K562 (cell line): ENCODE measurements around the gene PPM1N. TPM values are rescaled to one million over a fixed set of nuclear protein-coding genes. Genes with fewer than 3 reads are reported as not detected.

Source experiments
- BHLHE40 ChIP-seq: IDR thresholded peaks from 2 replicates; pipeline ENCODE4 v1.6.1; 2011; ENCODE audit warnings: low read length, improper control_type of control experiment
- CREM ChIP-seq: IDR thresholded peaks from 2 replicates; pipeline ENCODE4 v1.6.1; 2014; ENCODE audit warnings: antibody characterized with exemption, low read depth
- JUND ChIP-seq, 2 experiments: IDR thresholded peaks; 2 replicates in 1 of 2; 3 replicates in 1 of 2; pipeline ENCODE4 v1.6.1; 2011; ENCODE audit warnings: borderline replicate concordance in 2 of 2, low read depth in 2 of 2, low read length in 2 of 2, improper control_type of control experiment in 1 of 2, missing biosample characterization in 1 of 2, missing genetic modification characterization in 1 of 2, missing genetic modification reagents in 1 of 2
- KLF10 ChIP-seq: fragments of 250-450 bp; sonication (Bioruptor Pico); IDR thresholded peaks from 2 replicates; pipeline ENCODE4 v1.6.1; 2021; ENCODE audit warnings: matching md5 sums
- KLF16 ChIP-seq: IDR thresholded peaks from 2 replicates; pipeline ENCODE4 v1.6.1; 2016; ENCODE audit warnings: antibody characterized with exemption
- LCOR ChIP-seq: sonication (generic); formaldehyde crosslinking; IDR thresholded peaks from 2 replicates; pipeline ENCODE4 v1.8.0; 2022; ENCODE audit warnings: mild to moderate bottlenecking, missing genetic modification reagents
- MECOM ChIP-seq: fragments of 250-450 bp; sonication (Bioruptor Pico); IDR thresholded peaks from 2 replicates; pipeline ENCODE4 v1.8.0; 2022; ENCODE audit warnings: inconsistent platforms
- MLX ChIP-seq, 2 experiments: fragments of 450-650 bp in 1 of 2; sonication (generic) in 1 of 2; formaldehyde crosslinking; conservative IDR thresholded peaks; 2 replicates each; pipeline versions ENCODE4 v1.4.0 to v1.8.1; 2020 to 2022; ENCODE audit warnings: mild to moderate bottlenecking in 1 of 2, missing genetic modification reagents in 1 of 2
- MYNN ChIP-seq, 2 experiments: sonication (generic); formaldehyde crosslinking in 1 of 2; IDR thresholded peaks; 2 replicates each; pipeline versions ENCODE4 v1.5.0 to v1.6.1; 2016 to 2020; ENCODE audit warnings: antibody characterized with exemption in 1 of 2, missing genetic modification reagents in 1 of 2
- RAD21 ChIP-seq, 2 experiments: fragments of 250-450 bp in 1 of 2; fragments of 450-650 bp in 1 of 2; sonication (Bioruptor Pico) in 1 of 2; formaldehyde crosslinking in 1 of 2; IDR thresholded peaks in 1 of 2; conservative IDR thresholded peaks in 1 of 2; 2 replicates each; pipeline versions ENCODE4 v1.4.0 to v1.8.0; 2020 to 2022; ENCODE audit warnings: mild to moderate bottlenecking in 2 of 2, moderate library complexity in 1 of 2
- RB1 ChIP-seq: fragments of 450-650 bp; IDR thresholded peaks from 2 replicates; pipeline ENCODE4 v1.6.1; 2017; ENCODE audit warnings: low read depth, mild to moderate bottlenecking
- RBM14 ChIP-seq: fragments of 200-400 bp; formaldehyde crosslinking; IDR thresholded peaks from 2 replicates; pipeline ENCODE4 v1.6.1; 2018; ENCODE audit warnings: low read depth, mild to moderate bottlenecking, low read length, moderate library complexity, borderline replicate concordance; ENCODE audit not compliant: insufficient read depth
- RUNX1 ChIP-seq: sonication (generic); IDR thresholded peaks from 2 replicates; pipeline ENCODE4 v1.6.1; 2016; ENCODE audit warnings: antibody characterized with exemption, low read depth
- ZBTB12 ChIP-seq: fragments of 250-450 bp; sonication (Bioruptor Pico); IDR thresholded peaks from 2 replicates; pipeline ENCODE4 v1.4.0; 2020
- ZNF174 ChIP-seq: fragments of 250-450 bp; sonication (Bioruptor Pico); IDR thresholded peaks from 2 replicates; pipeline ENCODE4 v1.4.0; 2020; ENCODE audit warnings: mild to moderate bottlenecking
- polyA plus RNA-seq, 8 experiments: library from polyadenylated mRNA; depleted of rRNA in 4 of 8; stranded (reverse) in 5 of 8; unstranded in 3 of 8; fragments of >200 nt; fragmentation: Nextera tagmentation in 2 of 8; fragmentation: Illumina TruSeq in 1 of 8; extraction: Ambion mirVana in 2 of 8; extraction: Trizol in 1 of 8; gene quantifications; 2 replicates each; pipeline versions ENCODE4 v1.2.1 to v1.2.3, GENCODE V29; 2011 to 2014; ENCODE audit warnings: inconsistent platforms in 1 of 8, missing spikeins in 1 of 8
- total RNA-seq, 7 experiments: library from RNA; depleted of rRNA in 6 of 7; stranded (reverse); fragments of >200 nt in 6 of 7; fragmentation: Illumina TruSeq in 2 of 7; extraction: Trizol in 2 of 7; gene quantifications; 2 replicates each; pipeline versions ENCODE4 v1.2.1 to v1.2.3, GENCODE V29; 2011 to 2021; ENCODE audit warnings: low replicate concordance in 1 of 7
- TF ChIP-seq, protein P1 (sequence below): sonication (generic); formaldehyde crosslinking; IDR thresholded peaks from 2 replicates; pipeline ENCODE4 v1.9.0; 2022; ENCODE audit warnings: mild to moderate bottlenecking, missing genetic modification reagents
- TF ChIP-seq, protein P2 (sequence below), 2 experiments: fragments of 200-800 bp in 1 of 2; sonication (Bioruptor generic) in 1 of 2; sonication (generic) in 1 of 2; formaldehyde crosslinking in 1 of 2; IDR thresholded peaks in 1 of 2; conservative IDR thresholded peaks in 1 of 2; 2 replicates each; pipeline versions ENCODE4 v1.5.0 to v1.6.1; 2016 to 2020; ENCODE audit warnings: missing compliant biosample characterization in 1 of 2, missing genetic modification characterization in 1 of 2, missing genetic modification reagents in 1 of 2
- TF ChIP-seq, protein P3 (sequence below): fragments of 450-650 bp; conservative IDR thresholded peaks from 2 replicates; pipeline ENCODE4 v1.6.1; 2016; ENCODE audit warnings: missing genetic modification characterization, low read depth, mild to moderate bottlenecking, control low read depth, missing compliant biosample characterization

The PPM1N gene
- total and polyA plus RNA-seq, 9 of the 15 experiments (the other 6 are each of a cell fraction or from before 2014, with no cell fraction given): 4.5 to 15.6 (median 8.7) TPM

GRCh38 chr19:45523642-45524256, 25.5 kb downstream of the PPM1N start (continued):
- TF ChIP-seq, protein P1, sequence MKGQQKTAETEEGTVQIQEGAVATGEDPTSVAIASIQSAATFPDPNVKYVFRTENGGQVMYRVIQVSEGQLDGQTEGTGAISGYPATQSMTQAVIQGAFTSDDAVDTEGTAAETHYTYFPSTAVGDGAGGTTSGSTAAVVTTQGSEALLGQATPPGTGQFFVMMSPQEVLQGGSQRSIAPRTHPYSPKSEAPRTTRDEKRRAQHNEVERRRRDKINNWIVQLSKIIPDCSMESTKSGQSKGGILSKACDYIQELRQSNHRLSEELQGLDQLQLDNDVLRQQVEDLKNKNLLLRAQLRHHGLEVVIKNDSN (CRISPR knock-in tag): 0 out of 2 replicates have a peak, but pooled peaks have one; percentile 13
- TF ChIP-seq, protein P2, sequence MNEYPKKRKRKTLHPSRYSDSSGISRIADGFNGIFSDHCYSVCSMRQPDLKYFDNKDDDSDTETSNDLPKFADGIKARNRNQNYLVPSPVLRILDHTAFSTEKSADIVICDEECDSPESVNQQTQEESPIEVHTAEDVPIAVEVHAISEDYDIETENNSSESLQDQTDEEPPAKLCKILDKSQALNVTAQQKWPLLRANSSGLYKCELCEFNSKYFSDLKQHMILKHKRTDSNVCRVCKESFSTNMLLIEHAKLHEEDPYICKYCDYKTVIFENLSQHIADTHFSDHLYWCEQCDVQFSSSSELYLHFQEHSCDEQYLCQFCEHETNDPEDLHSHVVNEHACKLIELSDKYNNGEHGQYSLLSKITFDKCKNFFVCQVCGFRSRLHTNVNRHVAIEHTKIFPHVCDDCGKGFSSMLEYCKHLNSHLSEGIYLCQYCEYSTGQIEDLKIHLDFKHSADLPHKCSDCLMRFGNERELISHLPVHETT (CRISPR knock-in tag; conservative IDR thresholded peaks at IDR 0.05 in 1 of 2, IDR thresholded peaks at IDR 0.05 in 1 of 2): peak in 1 of 2 experiments; percentile 66; a peak in 1 of 4 replicates
- TF ChIP-seq MECOM (CRISPR knock-in tag): 0 out of 2 replicates have a peak, but pooled peaks have one; percentile 8
- TF ChIP-seq RUNX1: no peak
- TF ChIP-seq BHLHE40: 0 out of 2 replicates have a peak, but pooled peaks have one; percentile 18
- no peak for TF ChIP-seq MLX (CRISPR knock-in tag; conservative IDR thresholded peaks at IDR 0.05)
- TF ChIP-seq RBM14: no peak
- peak; percentile 69 to 77 for TF ChIP-seq RAD21 (CRISPR knock-in tag; conservative IDR thresholded peaks at IDR 0.05 in 1 of 2, IDR thresholded peaks at IDR 0.05 in 1 of 2)
- peak; percentile 8; the same call in 1 of the 2 replicates for TF ChIP-seq LCOR
- no peak for TF ChIP-seq ZBTB12
- TF ChIP-seq CREM: 0 out of 2 replicates have a peak, but pooled peaks have one; percentile 4
- TF ChIP-seq MYNN (IDR thresholded peaks at IDR 0.05): peak; percentile 30; the same call in 1 of the 2 replicates
- no peak for TF ChIP-seq MYNN (CRISPR knock-in tag; IDR thresholded peaks at IDR 0.05)
- TF ChIP-seq, protein P3, sequence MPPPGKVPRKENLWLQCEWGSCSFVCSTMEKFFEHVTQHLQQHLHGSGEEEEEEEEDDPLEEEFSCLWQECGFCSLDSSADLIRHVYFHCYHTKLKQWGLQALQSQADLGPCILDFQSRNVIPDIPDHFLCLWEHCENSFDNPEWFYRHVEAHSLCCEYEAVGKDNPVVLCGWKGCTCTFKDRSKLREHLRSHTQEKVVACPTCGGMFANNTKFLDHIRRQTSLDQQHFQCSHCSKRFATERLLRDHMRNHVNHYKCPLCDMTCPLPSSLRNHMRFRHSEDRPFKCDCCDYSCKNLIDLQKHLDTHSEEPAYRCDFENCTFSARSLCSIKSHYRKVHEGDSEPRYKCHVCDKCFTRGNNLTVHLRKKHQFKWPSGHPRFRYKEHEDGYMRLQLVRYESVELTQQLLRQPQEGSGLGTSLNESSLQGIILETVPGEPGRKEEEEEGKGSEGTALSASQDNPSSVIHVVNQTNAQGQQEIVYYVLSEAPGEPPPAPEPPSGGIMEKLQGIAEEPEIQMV (tag): 0 out of 2 replicates have a peak, but pooled peaks have one; percentile 21
- TF ChIP-seq KLF16: peak; percentile 55; the same call in 1 of the 2 replicates
- 0 out of 2 replicates have a peak, but pooled peaks have one; percentile 18 for TF ChIP-seq KLF10 (CRISPR knock-in tag)
- TF ChIP-seq JUND (IDR thresholded peaks at IDR 0.05; ENCODE audit: borderline replicate concordance, low read depth, low read length): no peak; the same call in 1 of the 2 replicates
- no peak for TF ChIP-seq JUND (tag; IDR thresholded peaks at IDR 0.05; ENCODE audit: borderline replicate concordance, low read depth, low read length)
- peak; percentile 30; the same call in 1 of the 2 replicates for TF ChIP-seq RB1
- no peak for TF ChIP-seq ZNF174 (CRISPR knock-in tag)
